UCSD-AML1 (cell line): ENCODE results near the gene EFCAB7.
A peak's percentile ranks its signal among the peaks of the same experiment; 100 is the strongest.
"Not testable (repeated sequence)": the region's sequence is repeated elsewhere in the genome, so short reads cannot be mapped to it uniquely, and the experiment has no call there.

Experiments used
- DNase-seq: peaks from one replicate; lab custom pipeline; 2025; ENCODE audit not compliant: unreplicated experiment; lab: John Stamatoyannopoulos, UW

EFCAB7 gene

GRCh38 chr1:63548877-63549276 is 25.6 kb downstream of the EFCAB7 start:
- DNase-seq = no peak

- DNase-seq = no peak
Observed at GRCh38 chr1:63555480-63555879, 32.2 kb downstream of the EFCAB7 start.

GRCh38 chr1:63557365-63557987 is 34.2 kb downstream of the EFCAB7 start:
- DNase-seq = no peak

GRCh38 chr1:63559357-63559756 is 36.0 kb downstream of the EFCAB7 start:
- no peak for DNase-seq

GRCh38 chr1:63563745-63564144 is 40.4 kb downstream of the EFCAB7 start:
- DNase-seq = no peak

GRCh38 chr1:63569068-63569467 is 45.7 kb downstream of the EFCAB7 start:
- no peak for DNase-seq

- no peak for DNase-seq
Observed at GRCh38 chr1:63569640-63570316, 46.5 kb downstream of the EFCAB7 start.

- not testable (repeated sequence) for DNase-seq
Observed at GRCh38 chr1:63572686-63573085, 49.4 kb downstream of the EFCAB7 start.

- not testable (repeated sequence) for DNase-seq
Observed at GRCh38 chr1:63574203-63574796, 51.0 kb downstream of the EFCAB7 start.

GRCh38 chr1:63575340-63575826 is 52.1 kb downstream of the EFCAB7 start:
- DNase-seq = no peak

- DNase-seq = not testable (repeated sequence)
Observed at GRCh38 chr1:63586326-63586725, 63.0 kb downstream of the EFCAB7 start.

- no peak for DNase-seq
Observed at GRCh38 chr1:63590166-63590560, 66.8 kb downstream of the EFCAB7 start.

GRCh38 chr1:63592536-63593302 is 69.4 kb downstream of the EFCAB7 start:
- DNase-seq = no peak

GRCh38 chr1:63593303-63593885 is 70.1 kb downstream of the EFCAB7 start, which contains the start of gene PGM1:
Gene PGM1 (plus strand): TSS chr1:63593411. CDS start chr1:63593489, 78 bp downstream.
- DNase-seq = peak; percentile 66

- peak; percentile 33 for DNase-seq
Observed at GRCh38 chr1:63593886-63594605, 70.7 kb downstream of the EFCAB7 start.

- DNase-seq = no peak
Observed at GRCh38 chr1:63595435-63595834, 72.1 kb downstream of the EFCAB7 start.

GRCh38 chr1:63599799-63600198 is 76.5 kb downstream of the EFCAB7 start:
- no peak for DNase-seq

- DNase-seq = no peak
Observed at GRCh38 chr1:63600248-63600647, 76.9 kb downstream of the EFCAB7 start.

GRCh38 chr1:63601061-63601460 is 77.7 kb downstream of the EFCAB7 start:
- DNase-seq = no peak

GRCh38 chr1:63601463-63601862 is 78.1 kb downstream of the EFCAB7 start:
- DNase-seq = no peak
